ENCODE results near the gene RNF17.

RNF17 gene

DNA sequence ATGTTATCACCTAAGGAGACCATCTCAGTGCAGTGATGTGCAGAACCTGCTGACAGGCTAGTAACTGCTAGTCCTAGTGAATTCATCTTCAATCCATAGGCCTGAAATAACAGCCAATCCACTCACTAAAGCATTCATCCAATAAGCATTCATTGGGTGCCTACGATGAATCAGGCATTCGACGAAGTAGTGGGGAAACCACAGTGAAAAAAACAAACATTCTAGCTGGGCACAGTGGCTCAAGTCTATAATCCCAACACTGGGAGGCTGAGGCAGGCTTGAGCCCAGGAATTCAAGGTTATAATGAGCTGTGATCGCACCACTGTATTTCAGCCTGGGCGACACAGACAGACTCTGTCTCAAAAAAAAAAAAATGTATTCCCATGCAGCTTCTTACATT, 135.6 kb downstream of the RNF17 start:
- no peak for DNase-seq

DNA sequence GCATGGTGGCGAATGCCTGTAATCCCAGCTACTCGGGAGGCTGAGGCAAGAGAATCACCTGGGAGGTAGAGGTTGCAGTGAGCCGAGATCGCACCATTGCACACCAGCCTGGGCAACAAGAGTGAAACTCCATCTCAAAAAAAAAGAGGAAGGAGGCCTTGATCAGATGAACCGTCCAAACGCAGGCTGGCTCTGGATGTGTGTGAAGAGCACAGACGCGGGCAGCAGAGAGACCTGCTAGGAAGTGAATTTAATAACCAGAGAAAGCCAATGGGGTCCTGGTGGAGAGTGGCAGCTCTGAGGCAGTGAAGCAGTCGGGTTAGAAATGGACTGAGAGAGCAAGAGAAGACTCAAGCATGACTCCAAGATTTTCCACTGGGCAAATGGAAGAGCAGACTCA, 136.5 kb downstream of the RNF17 start:
- DNase-seq = no peak

DNA sequence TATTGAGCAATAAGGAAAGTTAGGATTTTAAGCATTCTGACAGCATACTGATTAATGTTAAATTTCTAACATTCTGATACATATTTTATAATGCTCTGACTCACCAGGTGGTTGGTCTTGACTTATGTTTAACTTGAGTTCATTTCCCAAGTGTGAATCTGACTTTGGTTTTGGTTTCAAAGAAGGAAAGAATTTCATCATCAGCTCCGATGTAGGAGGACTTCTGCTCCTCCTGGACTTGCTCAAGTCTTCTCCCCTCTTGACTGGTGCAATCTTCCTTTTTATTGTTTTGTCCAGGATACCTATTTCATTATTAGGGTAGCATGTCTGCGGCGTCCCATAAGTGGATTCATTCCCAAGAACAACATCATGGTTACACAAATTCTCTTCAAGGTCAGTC, 141.3 kb downstream of the RNF17 start:
- no peak for DNase-seq

DNA sequence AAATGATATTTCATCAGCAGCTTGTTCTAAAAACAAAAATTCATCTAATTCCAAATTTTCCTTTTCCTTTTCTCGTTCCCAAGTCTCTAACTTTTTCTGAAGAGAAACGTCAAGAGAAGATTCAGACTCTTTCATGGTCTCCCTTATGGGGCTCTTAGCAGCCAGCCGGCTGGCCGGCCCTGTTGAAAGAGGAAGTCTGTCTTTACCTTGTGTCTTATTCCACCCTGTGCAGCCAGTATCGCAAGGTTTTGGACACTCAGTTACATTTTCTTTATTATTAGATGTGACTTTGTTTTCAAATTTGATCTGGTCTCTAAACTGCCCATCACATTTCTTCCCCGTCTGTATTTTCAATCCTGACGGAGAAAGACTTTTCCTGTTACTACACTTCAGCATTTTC, 142.3 kb downstream of the RNF17 start:
- no peak for DNase-seq

DNA sequence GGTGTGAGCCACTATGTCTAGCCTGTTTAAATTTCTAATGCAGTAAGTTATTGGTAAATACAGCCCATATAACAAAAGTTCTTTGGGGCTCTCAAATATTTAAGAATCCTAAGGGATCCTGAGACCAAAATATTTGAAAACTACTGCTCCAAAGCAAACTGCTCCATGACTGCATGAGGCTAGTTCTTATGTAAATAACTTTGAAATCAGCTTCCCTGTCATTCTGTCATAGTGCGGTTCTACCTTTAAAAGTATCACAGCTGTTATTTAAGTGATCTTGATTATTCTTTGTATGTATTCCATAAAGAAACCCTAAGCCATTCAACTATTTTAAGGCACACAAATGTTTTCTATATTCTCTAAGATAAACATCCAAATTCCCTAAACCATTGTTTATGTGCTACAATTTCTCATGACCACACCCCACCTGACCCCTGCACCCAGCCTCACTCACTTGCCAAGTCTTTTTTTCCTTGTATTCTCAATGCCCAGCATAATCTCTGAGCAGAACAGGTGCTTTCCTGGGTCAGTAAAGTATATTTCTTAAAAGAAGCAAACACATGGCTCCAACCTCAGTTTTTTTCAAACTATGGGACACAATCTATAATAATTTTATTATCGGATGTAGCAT, 146.6 kb downstream of the RNF17 start:
- no peak for DNase-seq

DNA sequence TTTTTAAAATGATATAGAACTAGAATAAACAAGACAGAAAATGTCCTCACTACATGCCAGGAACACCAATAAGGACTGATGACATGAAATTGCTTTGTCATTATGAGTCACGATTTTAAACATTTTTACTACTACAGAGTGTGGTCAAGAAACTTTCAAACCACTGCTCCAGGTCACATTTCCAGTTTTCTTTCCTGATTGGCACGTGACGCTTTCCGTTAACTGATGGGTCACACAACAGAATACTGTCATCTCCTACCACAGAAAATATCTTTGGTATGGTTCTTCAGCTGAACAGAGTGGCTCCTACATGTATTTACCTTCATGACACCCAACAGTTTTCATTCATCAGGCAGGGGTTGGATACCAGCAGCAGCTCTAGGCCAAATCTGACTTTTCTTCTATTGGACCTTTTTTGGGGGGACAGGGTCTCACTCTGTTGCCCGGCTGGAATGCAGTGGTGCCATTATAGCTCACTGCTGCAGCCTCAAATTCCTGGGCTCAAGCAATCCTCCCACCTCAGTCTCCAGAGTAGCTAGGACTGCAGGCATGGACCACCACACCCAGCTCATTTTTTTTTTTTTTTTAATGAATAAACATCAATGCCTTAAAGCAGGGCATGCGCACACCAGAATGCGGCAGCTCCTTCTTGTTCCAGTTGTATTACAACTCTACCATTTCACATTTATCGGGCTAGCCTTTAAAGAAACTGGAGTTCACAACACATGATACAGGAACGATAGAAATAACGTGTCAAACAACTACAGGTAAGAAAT, 147.4 kb downstream of the RNF17 start:
- no peak for DNase-seq

DNA sequence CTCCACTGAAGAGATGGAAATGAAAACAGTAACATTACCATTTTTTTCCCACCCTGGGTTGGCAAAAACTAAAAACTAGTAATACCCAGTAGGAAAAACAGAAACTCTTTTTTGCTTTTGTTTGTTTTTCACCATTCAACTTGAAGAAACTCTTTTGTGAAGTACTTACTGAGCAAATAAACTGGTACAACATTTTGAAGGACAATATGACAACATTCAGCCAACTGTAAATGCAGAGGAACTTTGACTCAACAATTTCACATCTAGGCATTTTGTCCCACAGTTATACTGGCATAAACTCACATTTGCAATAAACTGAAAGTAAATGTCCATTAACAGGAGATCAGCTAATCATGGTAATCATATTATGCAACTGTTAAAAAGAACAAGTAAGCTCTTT, 152.5 kb downstream of the RNF17 start:
- DNase-seq = no peak

DNA sequence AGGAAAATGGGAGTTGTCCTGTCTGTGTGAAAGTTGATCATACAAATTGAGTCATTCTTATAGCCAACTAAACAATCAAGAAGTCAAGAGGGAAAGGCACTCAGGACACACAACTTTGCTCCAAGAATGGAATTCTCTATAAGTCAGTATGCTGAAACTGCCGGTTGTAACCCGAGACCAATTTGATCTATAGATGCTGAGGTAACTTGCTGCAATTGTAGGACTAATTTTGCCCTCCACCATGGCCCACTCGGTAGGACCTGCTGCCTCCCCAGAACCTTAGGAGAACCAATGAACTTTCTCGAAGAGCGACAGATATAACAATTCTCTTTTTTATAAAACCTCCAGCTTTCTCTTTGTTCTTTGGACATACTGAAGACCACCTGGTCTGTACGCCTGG, 157.0 kb downstream of the RNF17 start:
- no peak for DNase-seq

DNA sequence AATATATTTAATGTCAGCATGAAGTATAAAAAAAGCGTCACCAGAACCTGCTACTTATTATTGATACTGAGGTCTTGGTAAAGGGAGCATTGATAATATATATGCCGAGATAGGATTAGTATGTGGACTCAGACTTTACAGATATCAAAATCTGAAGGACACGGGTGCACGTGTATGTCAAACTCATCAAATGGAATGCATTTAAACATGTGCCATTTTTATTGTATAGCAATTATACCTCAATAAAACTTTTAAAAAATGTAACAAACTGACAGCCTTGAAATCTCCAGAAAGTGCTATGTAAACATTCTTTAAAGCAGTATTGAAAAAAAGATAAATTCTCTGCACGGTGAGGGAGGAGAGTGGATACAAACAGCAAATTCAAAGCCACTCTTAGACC, 157.9 kb downstream of the RNF17 start:
- no peak for DNase-seq

DNA sequence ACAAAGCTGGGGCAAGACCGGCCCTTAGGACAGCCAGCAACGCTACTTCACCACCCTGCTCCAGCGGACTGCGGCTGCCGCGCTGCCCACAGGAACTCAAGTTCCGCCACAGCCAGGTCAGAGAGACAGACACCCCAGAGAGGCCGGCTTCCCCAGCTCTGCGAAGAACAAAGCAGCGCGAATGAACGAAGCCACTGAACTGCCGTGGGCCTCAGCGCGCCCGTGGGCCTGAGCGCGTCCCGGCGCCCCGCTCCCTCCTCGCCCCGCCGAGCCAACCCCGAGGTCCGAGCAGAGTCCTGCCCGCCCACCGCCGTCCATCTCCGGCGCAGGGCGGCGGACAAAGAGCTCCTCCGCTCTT, 158.4 kb downstream of the RNF17 start:
- no peak for DNase-seq

DNA sequence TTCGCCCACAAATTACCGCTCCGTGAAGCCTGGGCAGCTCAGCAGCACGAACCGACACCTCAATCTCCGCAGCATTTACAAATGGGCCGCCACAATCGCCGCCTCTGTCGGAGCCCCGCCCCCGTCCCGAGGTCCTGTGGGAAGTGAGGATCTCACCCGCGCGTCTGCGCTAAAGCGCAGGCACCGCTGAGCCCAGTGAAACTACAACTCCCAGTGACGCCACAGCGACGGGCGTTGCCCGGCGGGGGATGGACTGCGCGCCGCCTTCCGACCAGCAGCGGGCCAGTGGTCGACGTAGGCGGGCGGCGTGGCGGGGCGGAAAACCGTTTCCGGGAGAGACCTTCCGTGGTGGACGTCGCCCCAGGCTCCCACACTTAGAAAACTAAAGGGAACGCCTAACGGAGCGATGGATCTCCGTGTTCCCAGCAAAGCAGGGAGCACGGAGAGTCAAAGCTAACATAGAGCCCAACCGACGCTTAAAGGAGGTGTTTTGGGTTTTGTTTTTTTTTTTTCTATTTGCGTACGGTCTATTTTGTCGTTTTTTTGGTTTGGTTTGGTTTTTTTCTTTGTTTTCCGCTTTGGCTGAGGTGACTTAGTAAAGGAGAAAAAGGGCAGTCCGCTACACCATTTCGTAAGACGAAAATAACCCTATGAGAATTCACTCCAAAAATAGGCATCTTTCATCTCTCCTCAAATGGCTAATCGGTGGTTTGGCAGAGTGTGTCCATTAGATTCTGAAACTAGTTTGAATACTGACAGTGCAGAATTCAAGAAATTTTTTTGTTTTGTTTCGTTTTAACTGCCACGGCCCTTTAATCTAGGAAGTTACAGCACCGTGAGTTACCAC, 159.0 kb downstream of the RNF17 start:
- DNase-seq = peak; percentile 88

DNA sequence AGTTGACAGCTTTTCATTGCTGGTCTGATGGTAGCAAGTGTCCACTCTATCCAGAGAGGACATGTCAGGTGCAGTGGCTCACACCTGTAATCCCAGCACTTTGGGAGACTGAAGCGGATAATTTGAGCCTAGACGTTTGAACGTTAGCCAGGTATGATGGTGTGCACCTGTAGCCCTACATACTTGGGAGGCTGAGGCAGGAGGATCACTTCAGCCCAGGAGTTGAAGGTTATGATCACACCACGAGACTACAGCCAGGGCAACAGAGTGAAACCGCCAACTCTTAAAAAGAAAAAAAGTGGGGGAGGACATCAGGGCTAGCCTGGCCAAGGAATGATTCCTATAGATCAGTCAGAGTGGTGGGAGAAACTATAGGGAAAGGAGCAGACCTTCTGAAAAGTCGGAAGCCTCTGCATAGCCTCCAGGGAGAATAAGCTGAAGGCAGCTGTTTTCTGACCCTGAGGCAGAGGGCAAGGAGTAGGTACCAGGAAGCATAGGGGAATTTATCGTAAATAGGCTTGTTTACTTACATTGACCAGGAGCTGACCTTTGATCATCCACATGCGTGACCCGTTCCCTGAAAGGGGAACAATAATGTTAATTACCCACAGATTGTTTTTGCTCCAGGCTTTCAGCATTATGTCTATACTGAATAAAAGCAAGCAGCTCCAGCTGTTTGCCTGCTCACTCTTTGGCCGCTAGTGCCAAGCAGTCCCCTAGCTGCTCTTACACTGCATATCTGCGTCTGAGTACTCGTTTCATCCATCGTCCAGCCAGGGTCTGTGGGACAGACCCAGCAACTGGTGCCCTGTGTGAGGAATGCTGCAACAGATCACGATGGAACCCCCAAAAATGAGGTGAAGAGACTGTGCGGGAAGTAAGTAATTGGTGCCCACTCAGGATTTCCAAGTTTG, 161.6 kb downstream of the RNF17 start:
- no peak for DNase-seq

DNA sequence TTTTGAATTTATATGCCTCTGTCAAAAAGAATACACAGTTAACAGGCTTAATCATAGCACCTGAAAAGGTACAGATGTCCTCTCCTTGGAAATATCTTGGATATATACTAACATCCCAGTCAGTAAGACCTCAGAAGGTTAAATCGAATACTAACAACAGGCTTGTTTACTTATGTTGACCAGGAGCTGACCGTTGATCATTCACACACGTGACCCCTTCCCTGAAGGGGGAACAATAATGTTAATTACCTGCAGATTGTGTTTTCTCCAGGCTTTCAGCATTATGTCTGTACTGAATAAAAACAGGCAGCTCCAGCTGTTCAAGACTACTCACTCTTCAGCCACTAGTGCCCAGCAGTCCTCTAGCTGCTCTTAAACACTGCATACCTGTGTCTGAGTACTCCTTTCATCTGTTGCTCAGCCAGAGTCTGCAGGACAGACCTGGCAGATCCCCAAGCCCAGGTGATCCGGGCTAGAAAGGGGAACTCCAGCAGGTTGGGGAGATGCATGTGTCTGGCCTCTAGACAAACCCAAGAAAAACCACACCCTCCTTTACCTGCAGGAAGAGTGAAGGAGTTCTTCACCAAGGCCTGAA, 163.9 kb downstream of the RNF17 start:
- DNase-seq = no peak

DNA sequence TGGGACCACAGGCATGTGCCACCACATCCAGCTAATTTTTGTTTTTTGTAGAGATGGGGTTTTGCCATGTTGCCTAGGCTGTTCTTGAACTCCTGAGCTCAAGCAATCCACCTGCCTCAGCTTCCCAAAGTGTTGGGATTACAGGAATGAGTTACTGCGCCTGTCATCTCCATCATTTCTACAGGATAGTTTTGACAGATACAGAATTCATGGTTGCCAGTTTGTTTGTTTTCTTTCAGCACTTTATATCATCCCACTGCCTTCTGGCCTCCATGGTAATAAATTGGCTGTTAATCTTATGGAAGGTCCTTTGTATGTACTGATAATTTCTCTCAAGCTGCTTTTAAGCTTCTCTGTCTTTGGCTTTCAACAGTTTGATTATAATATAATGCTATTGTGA, 165.2 kb downstream of the RNF17 start:
- DNase-seq = no peak
